Transverse colon (tissue), 4 donors: Measurements from ENCODE around the gene EML6. TPM values are rescaled to one million over a fixed set of nuclear protein-coding genes. Genes with fewer than 3 reads are reported as not detected.

Source experiments
- DNase-seq: peaks from one replicate; pipeline ENCODE4 v3.0.0-alpha.2; 2019
- H3K27ac ChIP-seq, 4 donors: fragments of 200-600 bp; sonication (generic); 2 replicates each; pipeline ENCODE4 v1.5.1; 2016 to 2018; ENCODE audit warnings: inconsistent platforms in 4 of 4
- H3K27me3 ChIP-seq: fragments of 200-600 bp; sonication (generic); 2 replicates; pipeline ENCODE4 v1.5.1; 2017; ENCODE audit warnings: inconsistent platforms
- H3K36me3 ChIP-seq, 4 donors: fragments of 200-600 bp; sonication (generic); 2 replicates each; pipeline ENCODE4 v1.5.1; 2017 to 2019; ENCODE audit warnings: inconsistent platforms in 4 of 4
- H3K4me1 ChIP-seq, 4 donors: fragments of 200-600 bp; sonication (generic); 2 replicates each; pipeline ENCODE4 v1.5.1; 2017 to 2020; ENCODE audit warnings: inconsistent platforms in 4 of 4
- H3K4me3 ChIP-seq, 4 donors: fragments of 200-600 bp; sonication (generic); 1 replicate in 1 of 4; 2 replicates in 3 of 4; pipeline versions ENCODE4 v1.5.1 to v1.6.1; 2017 to 2019; ENCODE audit warnings: inconsistent platforms in 4 of 4
- H3K9me3 ChIP-seq, 2 donors: fragments of 200-600 bp; sonication (generic); 2 replicates each; pipeline ENCODE4 v1.5.1; 2017 to 2019; ENCODE audit warnings: inconsistent platforms in 2 of 2
- CTCF ChIP-seq, 5 experiments: fragments of 200-600 bp in 3 of 5; fragments of 450-650 bp in 2 of 5; sonication (generic) in 3 of 5; IDR thresholded peaks; 1 replicate in 2 of 5; 2 replicates in 3 of 5; pipeline ENCODE4 v1.5.1; 2016 to 2017; ENCODE audit warnings: antibody characterized with exemption in 5 of 5, inconsistent platforms in 3 of 5, mild to moderate bottlenecking in 2 of 5, moderate library complexity in 1 of 5
- EP300 ChIP-seq: sonication (generic); formaldehyde crosslinking; IDR thresholded peaks from one replicate; pipeline ENCODE4 v1.6.1; 2017; ENCODE audit warnings: antibody characterized with exemption, low read depth
- POLR2A ChIP-seq: fragments of 450-650 bp; IDR thresholded peaks from one replicate; pipeline ENCODE4 v1.6.1; 2016; ENCODE audit warnings: antibody characterized with exemption, mild to moderate bottlenecking, moderate library complexity
- POLR2AphosphoS5 ChIP-seq, 3 donors: sonication (generic); formaldehyde crosslinking; IDR thresholded peaks; one replicate each; pipeline ENCODE4 v1.6.1; 2016; ENCODE audit warnings: antibody characterized with exemption in 3 of 3
- WGBS, 2 donors: methylation state at CpG; one replicate each; pipeline ENCODE4 v1.1.5; 2018; ENCODE audit warnings: low coverage in 1 of 2; 5-methylcytosine and 5-hydroxymethylcytosine counted together
- in situ Hi-C, 4 donors: fragments of 200-750 bp; cut with MboI; loops; one replicate each; pipeline versions ENCODE4 v1.15.0 to v1.15.1; 2017; ENCODE audit warnings: low sequenced_read_pairs in 3 of 4, low pct_ligation_motif_present in 1 of 4, low pct_unique_long_range_greater_than_20kb in 1 of 4
- intact Hi-C: fragments of 100-400 bp; cut with DNase I; formaldehyde crosslinking; loops from one replicate; pipeline ENCODE4 v1.15.1; 2023; ENCODE audit warnings: low total_unique reads
- total RNA-seq, 4 donors: library from RNA; depleted of rRNA; stranded (reverse); fragments of >200 nt; gene quantifications; one replicate each; pipeline ENCODE4 v1.1.0, GENCODE V29; 2016

The EML6 gene
- total RNA-seq, 4 donors from 2014 or later, result 1.5 to 8.2 (median 3.4) TPM

GRCh38 chr2:54915101-54915500 lies 191.6 kb downstream of the EML6 start:
- in situ Hi-C loops (no loop called here), intact Hi-C loops (no loop called here)
- H3K9me3 ChIP-seq, result no peaks in the 10 kb centered on the region
- H3K27ac ChIP-seq, result no peak overlapping the region
- DNase-seq, result no peak
- no peak for TF ChIP-seq CTCF (IDR thresholded peaks at IDR 0.05)
- no peak for TF ChIP-seq POLR2AphosphoS5 (IDR thresholded peaks at IDR 0.05)
- no peak for TF ChIP-seq EP300
- TF ChIP-seq POLR2A, result no peak
- H3K4me1 ChIP-seq, result no peaks in the 10 kb centered on the region
- 91% methylated on average over 4 of the region's 4 CpGs; no CpG with 5 or more reads in 1 of the 2 donors for WGBS, 2 donors
- no peaks in the 10 kb centered on the region for H3K27me3 ChIP-seq
- no peak overlapping the region for H3K4me3 ChIP-seq
- H3K36me3 ChIP-seq, result no peaks in the 10 kb centered on the region

- no peak for DNase-seq
- intact Hi-C loops (no loop called here), in situ Hi-C loops (no loop called here)
- no peak overlapping the region for H3K4me3 ChIP-seq
- no peaks in the 10 kb centered on the region for H3K4me1 ChIP-seq
- TF ChIP-seq EP300, result no peak
- TF ChIP-seq POLR2AphosphoS5 (IDR thresholded peaks at IDR 0.05), result no peak
- TF ChIP-seq CTCF (IDR thresholded peaks at IDR 0.05), result no peak
- no peak overlapping the region for H3K27ac ChIP-seq
- no peaks in the 10 kb centered on the region for H3K27me3 ChIP-seq
- 93 to 96% methylated on average over 4 to 8 of the region's 8 CpGs for WGBS, 2 donors
- H3K9me3 ChIP-seq, result peaks cover 0 to 5% of the 10 kb centered on the region in 2 donors
- H3K36me3 ChIP-seq, result no peaks in the 10 kb centered on the region
These were observed 193.2 kb downstream of the EML6 start for GRCh38 chr2:54916637-54917036.

- no peak overlapping the region for H3K4me3 ChIP-seq
- intact Hi-C loops (no loop called here), in situ Hi-C loops (no loop called here)
- TF ChIP-seq POLR2AphosphoS5 (IDR thresholded peaks at IDR 0.05) (no peak), EP300 (no peak), CTCF (IDR thresholded peaks at IDR 0.05) (no peak), POLR2A (no peak)
- peaks cover 0 to 5% of the 10 kb centered on the region in 2 donors for H3K9me3 ChIP-seq
- H3K27me3 ChIP-seq, result no peaks in the 10 kb centered on the region
- H3K36me3 ChIP-seq, result no peaks in the 10 kb centered on the region
- DNase-seq, result no peak
- WGBS, 2 donors, result 75 to 79% methylated on average over 6 to 7 of the region's 7 CpGs
- no peak overlapping the region for H3K27ac ChIP-seq
- H3K4me1 ChIP-seq, result no peaks in the 10 kb centered on the region
These were observed 195.3 kb downstream of the EML6 start for GRCh38 chr2:54918647-54919280.

- Histone ChIP-seq H3K27me3 (no peaks in the 10 kb centered on the region), H3K27ac (no peak overlapping the region), H3K4me3 (no peak overlapping the region), H3K4me1 (no peaks in the 10 kb centered on the region), H3K9me3 (peaks cover 0 to 5% of the 10 kb centered on the region in 2 donors), H3K36me3 (no peaks in the 10 kb centered on the region)
- in situ Hi-C loops (no loop called here), intact Hi-C loops (no loop called here)
- WGBS, 2 donors, result 97 to 100% methylated on average over 1 of the region's 1 CpG
- no peak for DNase-seq
- TF ChIP-seq POLR2A (no peak), POLR2AphosphoS5 (IDR thresholded peaks at IDR 0.05) (no peak), CTCF (IDR thresholded peaks at IDR 0.05) (no peak), EP300 (no peak)
These were observed 197.2 kb downstream of the EML6 start for GRCh38 chr2:54920660-54921059.
